A549 (cell line): Measurements from ENCODE around the gene CAMP.

Experiments
- CHD2 ChIP-seq: fragments of 150-350 bp; IDR thresholded peaks from 2 replicates; pipeline ENCODE4 v1.6.1; 2014; ENCODE audit warnings: low read length; ENCODE audit not compliant: partially characterized antibody
- CHD4 ChIP-seq: fragments of 200-600 bp; sonication (generic); IDR thresholded peaks from 2 replicates; pipeline ENCODE4 v1.6.1; 2016; ENCODE audit warnings: antibody characterized with exemption, mild to moderate bottlenecking, borderline replicate concordance
- CTCF ChIP-seq: fragments of >200 bp; sonication (Bioruptor Twin); formaldehyde crosslinking; IDR thresholded peaks from 3 replicates; pipeline ENCODE4 v1.5.1; 2016
- EHMT2 ChIP-seq: fragments of 200-600 bp; sonication (generic); IDR thresholded peaks from 2 replicates; pipeline ENCODE4 v1.6.1; 2016; ENCODE audit warnings: antibody characterized with exemption, low read depth, mild to moderate bottlenecking, moderate library complexity
- ELK1 ChIP-seq: fragments of 150-350 bp; IDR thresholded peaks from 2 replicates; pipeline ENCODE4 v1.6.1; 2014; ENCODE audit warnings: low read depth, mild to moderate bottlenecking, low read length
- ESRRA ChIP-seq: fragments of 150-350 bp; IDR thresholded peaks from 2 replicates; pipeline ENCODE4 v1.6.1; 2014; ENCODE audit warnings: mild to moderate bottlenecking, low read length, borderline replicate concordance
- FOSL2 ChIP-seq, 2 experiments: fragments of 450-650 bp in 1 of 2; fragments of >200 bp in 1 of 2; sonication (Bioruptor Twin) in 1 of 2; formaldehyde crosslinking; IDR thresholded peaks; 2 replicates each; pipeline versions ENCODE4 v1.5.0 to v1.6.1; 2016 to 2020; ENCODE audit warnings: mild to moderate bottlenecking in 1 of 2, moderate library complexity in 1 of 2
- HDAC2 ChIP-seq: fragments of 200-600 bp; sonication (generic); IDR thresholded peaks from 2 replicates; pipeline ENCODE4 v1.6.1; 2016
- JUNB ChIP-seq: fragments of >200 bp; sonication (Bioruptor Twin); formaldehyde crosslinking; IDR thresholded peaks from 2 replicates; pipeline ENCODE4 v1.6.1; 2016
- MAX ChIP-seq: IDR thresholded peaks from 2 replicates; pipeline ENCODE4 v1.6.1; 2012
- POLR2A ChIP-seq: IDR thresholded peaks from 2 replicates; pipeline ENCODE4 v1.6.1; 2012; ENCODE audit warnings: mild to moderate bottlenecking, low read length
- RFX5 ChIP-seq: fragments of 450-650 bp; IDR thresholded peaks from 2 replicates; pipeline ENCODE4 v1.7.1; 2014; ENCODE audit warnings: antibody characterized with exemption, mild to moderate bottlenecking, moderate library complexity
- TP53 ChIP-seq: fragments of 250-450 bp; sonication (Bioruptor Pico); IDR thresholded peaks from 2 replicates; pipeline ENCODE4 v1.5.0; 2021; ENCODE audit warnings: mild to moderate bottlenecking, moderate library complexity
- ZC3H11A ChIP-seq: fragments of 450-650 bp; IDR thresholded peaks from 2 replicates; pipeline ENCODE4 v1.6.1; 2014; ENCODE audit warnings: antibody characterized with exemption, mild to moderate bottlenecking

- TF ChIP-seq HDAC2 (no peak), JUNB (no peak), CTCF (no peak), TP53 (no peak), POLR2A (no peak), CHD4 (no peak), EHMT2 (no peak), FOSL2 (IDR thresholded peaks at IDR 0.05) (no peak), FOSL2 (CRISPR knock-in tag; IDR thresholded peaks at IDR 0.05) (no peak), ZC3H11A (no peak), MAX (no peak), RFX5 (no peak), CHD2 (no peak), ESRRA (no peak), ELK1 (no peak)
These were observed 39.0 kb upstream of the CAMP start for GRCh38 chr3:48184299-48184698.
